Measurements from ENCODE around the gene CD93.

The CD93 gene

GRCh38 chr20:23099791-23100719, 13.9 kb upstream of the CD93 start:
- no peak for DNase-seq (ENCODE audit: low spot score)

GRCh38 chr20:23097636-23098580, 11.8 kb upstream of the CD93 start:
- DNase-seq (ENCODE audit: low spot score) = no peak

GRCh38 chr20:23096986-23097520, 10.9 kb upstream of the CD93 start:
- no peak for DNase-seq (ENCODE audit: low spot score)

GRCh38 chr20:23096097-23096496, 10.0 kb upstream of the CD93 start:
- DNase-seq (ENCODE audit: low spot score) = no peak

- DNase-seq (ENCODE audit: low spot score) = no peak
These were observed 9.4 kb upstream of the CD93 start for GRCh38 chr20:23095499-23095898.

GRCh38 chr20:23094927-23095326, 8.8 kb upstream of the CD93 start:
- no peak for DNase-seq (ENCODE audit: low spot score)

GRCh38 chr20:23094213-23094896, 8.2 kb upstream of the CD93 start:
- DNase-seq (ENCODE audit: low spot score) = no peak

- DNase-seq (ENCODE audit: low spot score) = no peak
These were observed 7.5 kb upstream of the CD93 start for GRCh38 chr20:23093613-23094012.

- DNase-seq (ENCODE audit: low spot score) = no peak
These were observed 6.9 kb upstream of the CD93 start for GRCh38 chr20:23092861-23093495.

- DNase-seq (ENCODE audit: low spot score) = no peak
These were observed 6.2 kb upstream of the CD93 start for GRCh38 chr20:23092384-23092756.

GRCh38 chr20:23091721-23092383, 5.7 kb upstream of the CD93 start:
- no peak for DNase-seq (ENCODE audit: low spot score)

GRCh38 chr20:23090878-23091277, 4.8 kb upstream of the CD93 start:
- DNase-seq (ENCODE audit: low spot score) = no peak

- peak; percentile 30 for DNase-seq (ENCODE audit: low spot score)
These were observed 4.0 kb upstream of the CD93 start for GRCh38 chr20:23090147-23090546.

- no peak for DNase-seq (ENCODE audit: low spot score)
These were observed 2.7 kb upstream of the CD93 start for GRCh38 chr20:23088866-23089265.

GRCh38 chr20:23087587-23088251, 1.6 kb upstream of the CD93 start:
- no peak for DNase-seq (ENCODE audit: low spot score)

- no peak for DNase-seq (ENCODE audit: low spot score)
These were observed 847 bp upstream of the CD93 start for GRCh38 chr20:23086931-23087411.

GRCh38 chr20:23085436-23086055, 578 bp downstream of the CD93 start:
- DNase-seq (ENCODE audit: low spot score) = no peak

- no peak for DNase-seq (ENCODE audit: low spot score)
These were observed 1.2 kb downstream of the CD93 start for GRCh38 chr20:23084845-23085365.

- DNase-seq (ENCODE audit: low spot score) = no peak
These were observed 1.8 kb downstream of the CD93 start for GRCh38 chr20:23084282-23084844.

Measured in iPS-NIHi11 (cell line).